SK-N-SH treated with all-trans-retinoic acid at 6 μM for 48 hours (cell line): ENCODE data around the gene GIPC1.
"Not testable (repeated sequence)": the region's sequence is repeated elsewhere in the genome, so short reads cannot be mapped to it uniquely, and the experiment has no call there.

Experiments used
- ATAC-seq: fragments of 200-7000 bp; cut with Tn5 transposase; 3 replicates; pipeline ENCODE4 v1.9.1; 2020; ENCODE audit warnings: mild to moderate bottlenecking, moderate library complexity
- ARNTL ChIP-seq: fragments of 450-650 bp; formaldehyde crosslinking; IDR thresholded peaks from 2 replicates; pipeline ENCODE4 v1.5.0; 2020; ENCODE audit warnings: low read depth, mild to moderate bottlenecking, moderate library complexity, borderline replicate concordance
- BACH2 ChIP-seq: fragments of 250-450 bp; sonication (Bioruptor Pico); IDR thresholded peaks from 2 replicates; pipeline ENCODE4 v1.9.0; 2021; ENCODE audit warnings: mild to moderate bottlenecking, borderline replicate concordance
- CSDC2 ChIP-seq: fragments of 250-450 bp; sonication (Bioruptor Pico); IDR thresholded peaks from 2 replicates; pipeline ENCODE4 v1.5.0; 2020; ENCODE audit warnings: mild to moderate bottlenecking, moderate library complexity
- ESRRG ChIP-seq: fragments of 250-450 bp; sonication (Bioruptor Pico); IDR thresholded peaks from 2 replicates; pipeline ENCODE4 v1.6.1; 2021; ENCODE audit warnings: mild to moderate bottlenecking
- GLIS3 ChIP-seq: fragments of 250-450 bp; sonication (Bioruptor Pico); IDR thresholded peaks from 2 replicates; pipeline ENCODE4 v1.5.0; 2020; ENCODE audit warnings: mild to moderate bottlenecking, moderate library complexity
- ISL1 ChIP-seq: fragments of 250-450 bp; sonication (Bioruptor Pico); IDR thresholded peaks from 2 replicates; pipeline ENCODE4 v2.1.2; 2022; ENCODE audit warnings: mild to moderate bottlenecking, moderate library complexity
- OSR1 ChIP-seq: fragments of 250-450 bp; sonication (Bioruptor Pico); IDR thresholded peaks from 2 replicates; pipeline ENCODE4 v1.8.0; 2022; ENCODE audit warnings: moderate library complexity, mild to moderate bottlenecking, inconsistent platforms
- PPARA ChIP-seq: fragments of 250-450 bp; sonication (Bioruptor Pico); IDR thresholded peaks from 2 replicates; pipeline ENCODE4 v1.5.0; 2020; ENCODE audit warnings: mild to moderate bottlenecking, borderline replicate concordance
- RARB ChIP-seq: fragments of 250-450 bp; sonication (Bioruptor Pico); IDR thresholded peaks from 2 replicates; pipeline ENCODE4 v1.8.0; 2021; ENCODE audit warnings: mild to moderate bottlenecking, moderate library complexity
- SNAI2 ChIP-seq: fragments of 250-450 bp; sonication (Bioruptor Pico); IDR thresholded peaks from 2 replicates; pipeline ENCODE4 v1.5.0; 2020; ENCODE audit warnings: mild to moderate bottlenecking, moderate library complexity
- TCF4 ChIP-seq: fragments of 250-450 bp; sonication (Bioruptor Pico); IDR thresholded peaks from 2 replicates; pipeline ENCODE4 v1.8.0; 2021; ENCODE audit warnings: mild to moderate bottlenecking, moderate library complexity, borderline replicate concordance
- TOX ChIP-seq: fragments of 250-450 bp; sonication (Bioruptor Pico); IDR thresholded peaks from 2 replicates; pipeline ENCODE4 v1.8.0; 2021; ENCODE audit warnings: mild to moderate bottlenecking, moderate library complexity, borderline replicate concordance
- ZC3H10 ChIP-seq: fragments of 250-450 bp; sonication (Bioruptor Pico); IDR thresholded peaks from 2 replicates; pipeline ENCODE4 v1.5.1; 2021; ENCODE audit warnings: mild to moderate bottlenecking, moderate library complexity
- ZFP3 ChIP-seq: fragments of 250-450 bp; sonication (Bioruptor Pico); IDR thresholded peaks from 2 replicates; pipeline ENCODE4 v1.5.0; 2020; ENCODE audit warnings: mild to moderate bottlenecking, moderate library complexity
- ZFP30 ChIP-seq: fragments of 450-650 bp; formaldehyde crosslinking; IDR thresholded peaks from 2 replicates; pipeline ENCODE4 v1.5.0; 2022; ENCODE audit warnings: mild to moderate bottlenecking, moderate library complexity
- ZNF565 ChIP-seq: fragments of 450-650 bp; formaldehyde crosslinking; conservative IDR thresholded peaks from 2 replicates; pipeline ENCODE4 v1.5.0; 2020; ENCODE audit warnings: low read depth, mild to moderate bottlenecking, moderate library complexity
- ZNF70 ChIP-seq: fragments of 450-650 bp; formaldehyde crosslinking; IDR thresholded peaks from 2 replicates; pipeline ENCODE4 v1.5.0; 2020; ENCODE audit warnings: mild to moderate bottlenecking, moderate library complexity
- ZNF8 ChIP-seq: fragments of 450-650 bp; formaldehyde crosslinking; IDR thresholded peaks from 2 replicates; pipeline ENCODE4 v1.5.0; 2020; ENCODE audit warnings: mild to moderate bottlenecking, moderate library complexity
- TF ChIP-seq, protein P1 (sequence below): fragments of 250-450 bp; sonication (Bioruptor Pico); IDR thresholded peaks from 2 replicates; pipeline ENCODE4 v1.8.0; 2020; ENCODE audit warnings: mild to moderate bottlenecking, moderate library complexity, borderline replicate concordance
- TF ChIP-seq, protein P2 (sequence below): fragments of 250-450 bp; sonication (Bioruptor Pico); IDR thresholded peaks from 2 replicates; pipeline ENCODE4 v1.5.0; 2020; ENCODE audit warnings: mild to moderate bottlenecking, moderate library complexity
- TF ChIP-seq, protein P3 (sequence below): fragments of 250-450 bp; sonication (Bioruptor Pico); IDR thresholded peaks from 2 replicates; pipeline ENCODE4 v1.8.0; 2021; ENCODE audit warnings: low read depth, mild to moderate bottlenecking, moderate library complexity, borderline replicate concordance
- TF ChIP-seq, protein P4 (sequence below): fragments of 250-450 bp; sonication (Bioruptor Pico); IDR thresholded peaks from 2 replicates; pipeline ENCODE4 v1.5.1; 2021; ENCODE audit warnings: mild to moderate bottlenecking, moderate library complexity

The GIPC1 gene

DNA sequence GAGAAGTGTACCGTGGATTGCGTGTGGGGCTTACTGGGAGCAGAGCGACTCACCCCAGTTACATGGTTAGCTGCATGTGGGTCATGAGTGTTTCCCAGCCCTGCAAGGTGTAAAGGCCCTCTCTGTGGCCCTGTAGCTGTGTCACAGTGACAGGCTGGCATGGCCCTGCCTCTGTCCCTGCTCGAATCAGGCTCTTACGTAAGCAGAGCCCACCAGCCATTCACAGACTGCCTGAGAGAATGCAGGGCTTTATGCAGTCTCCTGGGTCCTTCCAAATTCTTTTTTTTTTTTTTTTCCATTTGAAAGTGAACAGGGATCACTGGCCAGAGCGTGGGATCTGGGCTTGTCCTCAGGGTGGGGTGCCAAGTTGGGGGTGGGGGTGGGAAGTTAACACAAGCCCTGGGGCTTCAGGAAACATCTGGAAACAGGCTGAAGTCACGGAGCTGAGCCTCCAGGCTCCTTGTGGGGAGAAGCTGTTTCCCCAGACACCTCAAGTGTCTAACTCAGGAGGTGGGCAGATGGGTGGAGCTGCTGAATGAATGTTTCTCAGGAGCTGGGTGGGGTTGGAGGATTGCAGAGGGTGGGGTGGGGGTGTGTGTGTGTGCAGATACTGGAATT lies 46.9 kb upstream of the GIPC1 start:
- no peak for ATAC-seq
- TF ChIP-seq ARNTL (CRISPR knock-in tag), result no peak
- TF ChIP-seq ZNF565, result no peak
- TF ChIP-seq SNAI2 (CRISPR knock-in tag), result no peak
- TF ChIP-seq TCF4 (CRISPR knock-in tag), result no peak
- TF ChIP-seq RARB (CRISPR knock-in tag), result no peak
- TF ChIP-seq ZNF8 (CRISPR knock-in tag), result no peak
- TF ChIP-seq GLIS3 (CRISPR knock-in tag), result no peak
- TF ChIP-seq TOX, result no peak
- TF ChIP-seq PPARA (CRISPR knock-in tag), result no peak
- no peak for TF ChIP-seq ZFP30 (CRISPR knock-in tag)
- no peak for TF ChIP-seq BACH2
- TF ChIP-seq, protein P1, sequence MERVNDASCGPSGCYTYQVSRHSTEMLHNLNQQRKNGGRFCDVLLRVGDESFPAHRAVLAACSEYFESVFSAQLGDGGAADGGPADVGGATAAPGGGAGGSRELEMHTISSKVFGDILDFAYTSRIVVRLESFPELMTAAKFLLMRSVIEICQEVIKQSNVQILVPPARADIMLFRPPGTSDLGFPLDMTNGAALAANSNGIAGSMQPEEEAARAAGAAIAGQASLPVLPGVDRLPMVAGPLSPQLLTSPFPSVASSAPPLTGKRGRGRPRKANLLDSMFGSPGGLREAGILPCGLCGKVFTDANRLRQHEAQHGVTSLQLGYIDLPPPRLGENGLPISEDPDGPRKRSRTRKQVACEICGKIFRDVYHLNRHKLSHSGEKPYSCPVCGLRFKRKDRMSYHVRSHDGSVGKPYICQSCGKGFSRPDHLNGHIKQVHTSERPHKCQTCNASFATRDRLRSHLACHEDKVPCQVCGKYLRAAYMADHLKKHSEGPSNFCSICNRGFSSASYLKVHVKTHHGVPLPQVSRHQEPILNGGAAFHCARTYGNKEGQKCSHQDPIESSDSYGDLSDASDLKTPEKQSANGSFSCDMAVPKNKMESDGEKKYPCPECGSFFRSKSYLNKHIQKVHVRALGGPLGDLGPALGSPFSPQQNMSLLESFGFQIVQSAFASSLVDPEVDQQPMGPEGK (CRISPR knock-in tag), result no peak
- no peak for TF ChIP-seq ZC3H10
- TF ChIP-seq, protein P2, sequence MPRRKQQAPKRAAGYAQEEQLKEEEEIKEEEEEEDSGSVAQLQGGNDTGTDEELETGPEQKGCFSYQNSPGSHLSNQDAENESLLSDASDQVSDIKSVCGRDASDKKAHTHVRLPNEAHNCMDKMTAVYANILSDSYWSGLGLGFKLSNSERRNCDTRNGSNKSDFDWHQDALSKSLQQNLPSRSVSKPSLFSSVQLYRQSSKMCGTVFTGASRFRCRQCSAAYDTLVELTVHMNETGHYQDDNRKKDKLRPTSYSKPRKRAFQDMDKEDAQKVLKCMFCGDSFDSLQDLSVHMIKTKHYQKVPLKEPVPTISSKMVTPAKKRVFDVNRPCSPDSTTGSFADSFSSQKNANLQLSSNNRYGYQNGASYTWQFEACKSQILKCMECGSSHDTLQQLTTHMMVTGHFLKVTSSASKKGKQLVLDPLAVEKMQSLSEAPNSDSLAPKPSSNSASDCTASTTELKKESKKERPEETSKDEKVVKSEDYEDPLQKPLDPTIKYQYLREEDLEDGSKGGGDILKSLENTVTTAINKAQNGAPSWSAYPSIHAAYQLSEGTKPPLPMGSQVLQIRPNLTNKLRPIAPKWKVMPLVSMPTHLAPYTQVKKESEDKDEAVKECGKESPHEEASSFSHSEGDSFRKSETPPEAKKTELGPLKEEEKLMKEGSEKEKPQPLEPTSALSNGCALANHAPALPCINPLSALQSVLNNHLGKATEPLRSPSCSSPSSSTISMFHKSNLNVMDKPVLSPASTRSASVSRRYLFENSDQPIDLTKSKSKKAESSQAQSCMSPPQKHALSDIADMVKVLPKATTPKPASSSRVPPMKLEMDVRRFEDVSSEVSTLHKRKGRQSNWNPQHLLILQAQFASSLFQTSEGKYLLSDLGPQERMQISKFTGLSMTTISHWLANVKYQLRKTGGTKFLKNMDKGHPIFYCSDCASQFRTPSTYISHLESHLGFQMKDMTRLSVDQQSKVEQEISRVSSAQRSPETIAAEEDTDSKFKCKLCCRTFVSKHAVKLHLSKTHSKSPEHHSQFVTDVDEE (CRISPR knock-in tag), result no peak
- TF ChIP-seq, protein P3, sequence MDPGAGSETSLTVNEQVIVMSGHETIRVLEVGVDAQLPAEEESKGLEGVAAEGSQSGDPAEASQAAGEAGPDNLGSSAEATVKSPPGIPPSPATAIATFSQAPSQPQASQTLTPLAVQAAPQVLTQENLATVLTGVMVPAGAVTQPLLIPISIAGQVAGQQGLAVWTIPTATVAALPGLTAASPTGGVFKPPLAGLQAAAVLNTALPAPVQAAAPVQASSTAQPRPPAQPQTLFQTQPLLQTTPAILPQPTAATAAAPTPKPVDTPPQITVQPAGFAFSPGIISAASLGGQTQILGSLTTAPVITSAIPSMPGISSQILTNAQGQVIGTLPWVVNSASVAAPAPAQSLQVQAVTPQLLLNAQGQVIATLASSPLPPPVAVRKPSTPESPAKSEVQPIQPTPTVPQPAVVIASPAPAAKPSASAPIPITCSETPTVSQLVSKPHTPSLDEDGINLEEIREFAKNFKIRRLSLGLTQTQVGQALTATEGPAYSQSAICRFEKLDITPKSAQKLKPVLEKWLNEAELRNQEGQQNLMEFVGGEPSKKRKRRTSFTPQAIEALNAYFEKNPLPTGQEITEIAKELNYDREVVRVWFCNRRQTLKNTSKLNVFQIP, result no peak
- no peak for TF ChIP-seq CSDC2 (CRISPR knock-in tag)
- TF ChIP-seq ZNF70, result no peak
- no peak for TF ChIP-seq ISL1 (CRISPR knock-in tag)

DNA sequence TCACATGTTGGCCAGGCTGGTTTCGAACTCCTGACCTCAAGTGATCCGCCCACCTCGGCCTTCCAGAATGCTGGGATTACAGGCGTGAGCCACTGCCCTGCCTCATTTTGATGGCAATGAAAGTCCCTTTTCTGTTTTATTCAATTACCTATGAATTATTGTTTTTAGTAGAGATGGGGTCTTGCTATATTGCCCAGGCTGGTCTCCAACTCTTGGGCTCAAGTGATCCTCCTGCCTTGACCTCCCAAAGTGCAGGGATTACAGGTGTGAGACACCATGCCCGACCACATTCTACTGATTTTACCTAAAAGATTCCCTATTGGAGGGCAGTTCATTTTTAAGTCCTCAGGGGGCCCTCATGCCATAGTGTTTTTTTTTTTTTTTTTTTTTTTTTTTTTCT lies 46.1 kb upstream of the GIPC1 start:
- ATAC-seq, result not testable (repeated sequence)

DNA sequence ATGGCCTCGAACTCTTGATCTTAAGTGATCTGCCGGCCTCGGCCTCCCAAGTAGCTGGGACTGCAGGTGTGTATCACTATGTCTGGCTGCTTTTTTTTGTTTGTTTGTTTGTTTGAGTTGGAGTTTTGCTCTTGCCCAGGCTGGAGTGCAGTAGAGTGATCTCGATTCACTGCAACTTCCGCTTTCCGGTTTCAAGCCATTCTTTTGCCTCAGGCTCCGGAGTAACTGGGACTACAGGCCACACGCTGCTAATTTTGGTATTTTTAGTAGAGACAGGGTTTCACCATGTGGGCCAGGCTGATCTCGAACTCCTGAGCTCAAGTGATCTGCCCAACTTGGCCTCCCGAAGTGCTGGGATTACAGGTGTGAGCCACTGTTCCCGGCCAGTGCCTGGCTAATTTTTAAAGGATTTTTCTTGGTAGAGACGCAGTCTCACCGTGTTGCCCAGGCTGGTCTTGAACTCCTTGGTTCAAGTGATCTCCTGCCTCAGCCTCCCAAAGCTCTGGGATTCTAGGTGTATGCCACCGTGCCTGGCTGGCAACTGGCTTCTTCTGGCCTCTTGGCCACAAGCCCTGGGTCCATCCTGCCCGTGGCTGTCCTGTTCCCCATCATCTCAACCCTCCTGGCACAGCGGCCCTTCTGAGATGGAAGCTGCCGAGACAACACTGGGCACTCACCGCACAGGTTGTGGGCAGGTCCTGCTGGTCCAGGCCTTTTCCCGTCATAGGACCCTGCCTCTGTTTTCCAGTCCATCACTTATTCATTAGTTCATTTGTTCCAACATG lies 45.0 kb upstream of the GIPC1 start:
- no peak for ATAC-seq
- TF ChIP-seq RARB (CRISPR knock-in tag) (no peak), ZNF70 (no peak), ESRRG (no peak), ZNF8 (CRISPR knock-in tag) (no peak), TOX (no peak), ZFP30 (CRISPR knock-in tag) (no peak), ZNF565 (no peak), ISL1 (CRISPR knock-in tag) (no peak), BACH2 (no peak), CSDC2 (CRISPR knock-in tag) (no peak), TCF4 (CRISPR knock-in tag) (no peak), OSR1 (no peak), ZFP3 (CRISPR knock-in tag) (no peak)
- TF ChIP-seq, protein P4, sequence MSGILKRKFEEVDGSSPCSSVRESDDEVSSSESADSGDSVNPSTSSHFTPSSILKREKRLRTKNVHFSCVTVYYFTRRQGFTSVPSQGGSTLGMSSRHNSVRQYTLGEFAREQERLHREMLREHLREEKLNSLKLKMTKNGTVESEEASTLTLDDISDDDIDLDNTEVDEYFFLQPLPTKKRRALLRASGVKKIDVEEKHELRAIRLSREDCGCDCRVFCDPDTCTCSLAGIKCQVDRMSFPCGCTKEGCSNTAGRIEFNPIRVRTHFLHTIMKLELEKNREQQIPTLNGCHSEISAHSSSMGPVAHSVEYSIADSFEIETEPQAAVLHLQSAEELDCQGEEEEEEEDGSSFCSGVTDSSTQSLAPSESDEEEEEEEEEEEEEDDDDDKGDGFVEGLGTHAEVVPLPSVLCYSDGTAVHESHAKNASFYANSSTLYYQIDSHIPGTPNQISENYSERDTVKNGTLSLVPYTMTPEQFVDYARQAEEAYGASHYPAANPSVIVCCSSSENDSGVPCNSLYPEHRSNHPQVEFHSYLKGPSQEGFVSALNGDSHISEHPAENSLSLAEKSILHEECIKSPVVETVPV (CRISPR knock-in tag), result no peak
- TF ChIP-seq, protein P3, result no peak
- TF ChIP-seq, protein P1 (CRISPR knock-in tag), result no peak
- TF ChIP-seq, protein P2 (CRISPR knock-in tag), result no peak
